ENCODE data around the gene ZNF829.

ZNF829 gene
- 7.6 to 11.3 (median 9.8) reads per million in 4 donors for total RNA-seq

- peak; percentile 84 to 95 (median 90) for DNase-seq
Observed at GRCh38 chr19:36915992-36916830, at the start of gene ZNF829, which contains the start of gene ZNF568. ZNF829 (minus strand) TSS chr19:36916291; CDS start chr19:36915167, 1,124 bp downstream. ZNF568 (plus strand) TSS chr19:36916332; CDS start chr19:36922771, 6,439 bp downstream.

DNA sequence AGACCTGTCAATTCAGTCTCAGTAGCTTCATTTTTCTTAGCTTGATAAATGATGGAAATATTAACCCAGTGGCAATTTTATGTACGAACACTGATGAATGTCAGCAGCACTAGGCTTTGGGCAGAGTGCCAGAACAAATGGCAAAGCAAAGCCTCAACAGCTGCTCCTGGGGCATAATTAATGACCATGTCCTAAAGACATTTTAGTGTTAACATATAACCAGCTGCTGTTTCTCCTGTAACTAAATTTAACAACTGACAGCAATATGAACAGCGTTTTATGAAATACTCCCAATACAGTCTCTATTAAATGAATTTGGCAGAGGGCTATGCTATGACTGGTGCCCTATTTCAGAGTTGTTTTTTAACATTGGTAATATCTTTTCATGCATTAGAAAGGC is 47.2 kb upstream of the ZNF829 start:
- DNase-seq, result no peak

DNA sequence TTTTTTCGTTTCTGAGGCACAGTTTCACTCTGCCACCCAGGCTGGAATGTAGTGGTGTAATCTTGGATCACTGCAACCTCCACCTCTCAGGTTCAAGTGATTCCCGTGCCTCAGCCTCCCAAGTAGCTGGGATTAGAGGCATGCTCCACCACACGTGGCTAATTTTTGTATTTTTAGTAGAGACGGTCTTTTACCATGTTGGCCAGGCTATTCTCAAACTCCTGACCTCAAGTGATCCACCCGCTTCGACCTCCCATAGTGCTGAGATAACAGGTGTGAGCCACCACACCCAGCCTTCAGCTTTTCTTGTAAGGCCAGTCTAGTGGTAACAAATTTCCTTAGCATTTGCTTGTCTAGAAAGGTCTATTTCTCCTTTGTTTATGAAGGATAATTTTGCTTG is 46.3 kb upstream of the ZNF829 start:
- no peak for DNase-seq

DNA sequence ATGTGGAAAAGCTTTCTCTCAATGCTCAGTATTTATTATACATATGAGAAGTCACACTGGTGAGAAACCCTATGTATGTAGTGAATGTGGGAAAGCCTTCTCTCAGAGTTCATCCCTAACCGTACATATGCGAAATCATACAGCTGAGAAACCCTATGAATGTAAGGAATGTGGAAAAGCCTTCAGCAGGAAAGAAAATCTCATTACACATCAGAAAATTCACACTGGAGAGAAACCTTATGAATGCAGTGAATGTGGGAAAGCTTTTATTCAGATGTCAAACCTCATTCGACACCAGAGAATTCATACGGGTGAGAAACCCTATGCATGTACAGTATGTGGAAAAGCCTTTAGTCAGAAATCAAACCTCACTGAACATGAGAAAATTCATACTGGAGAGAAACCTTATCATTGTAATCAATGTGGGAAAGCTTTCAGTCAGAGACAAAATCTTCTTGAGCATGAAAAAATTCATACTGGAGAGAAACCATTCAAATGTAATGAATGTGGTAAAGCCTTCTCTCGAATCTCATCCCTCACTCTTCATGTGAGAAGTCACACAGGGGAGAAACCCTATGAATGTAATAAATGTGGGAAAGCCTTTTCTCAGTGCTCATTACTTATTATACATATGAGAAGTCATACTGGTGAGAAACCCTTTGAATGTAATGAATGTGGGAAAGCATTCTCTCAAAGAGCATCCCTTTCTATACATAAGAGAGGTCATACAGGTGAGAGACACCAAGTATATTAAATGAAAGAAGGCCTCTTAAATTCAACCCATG is 34.4 kb upstream of the ZNF829 start:
- no peak for DNase-seq

- no peak for DNase-seq
Observed at GRCh38 chr19:36939153-36939552, 23.1 kb upstream of the ZNF829 start.

DNA sequence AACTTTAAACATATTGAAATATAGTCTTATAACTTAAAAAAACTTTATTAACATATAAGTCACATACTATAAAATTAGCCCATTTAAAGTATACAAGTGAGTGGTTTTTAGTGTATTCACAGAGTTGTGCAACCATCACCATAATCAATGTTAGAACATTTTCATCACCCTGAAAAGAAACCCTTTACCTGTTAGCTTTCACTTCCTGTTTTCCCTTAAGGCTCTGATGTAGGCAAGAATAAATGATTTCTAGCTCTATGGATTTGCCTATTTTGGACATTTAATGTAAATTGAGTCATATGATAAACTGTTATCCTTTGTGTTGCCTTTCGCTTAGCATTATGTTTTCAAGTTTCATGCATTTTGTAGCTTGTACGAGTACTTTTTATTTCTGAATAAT is 15.6 kb upstream of the ZNF829 start:
- DNase-seq, result no peak

GRCh38 chr19:36918090-36918489 is 2.0 kb upstream of the ZNF829 start:
- no peak for DNase-seq

DNA sequence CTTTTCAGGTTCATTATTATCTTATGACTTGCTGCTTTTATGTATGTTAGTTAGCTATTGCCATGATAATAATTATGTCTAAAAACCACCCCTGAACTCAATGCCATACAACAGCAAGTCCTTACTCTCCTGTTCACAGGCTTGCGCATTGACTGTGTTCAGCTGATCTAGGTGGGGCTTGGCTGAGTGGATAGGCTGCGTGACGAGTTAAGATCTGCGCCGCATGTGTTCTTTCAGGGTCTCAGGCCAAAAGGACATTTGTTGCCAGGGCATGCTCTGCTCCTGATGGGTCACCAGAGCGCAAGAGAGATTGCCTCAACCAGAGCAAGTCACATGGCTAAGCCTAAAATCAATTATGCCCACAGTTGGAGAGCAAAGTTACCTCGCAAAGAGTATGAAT is 900 bp upstream of the ZNF829 start:
- DNase-seq, result peak in 1 of 5 donors; percentile 5

GRCh38 chr19:36898422-36898821 is 17.7 kb downstream of the ZNF829 start:
- no peak for DNase-seq

- DNase-seq, result no peak
Observed at GRCh38 chr19:36894849-36895383, 21.2 kb downstream of the ZNF829 start.

DNA sequence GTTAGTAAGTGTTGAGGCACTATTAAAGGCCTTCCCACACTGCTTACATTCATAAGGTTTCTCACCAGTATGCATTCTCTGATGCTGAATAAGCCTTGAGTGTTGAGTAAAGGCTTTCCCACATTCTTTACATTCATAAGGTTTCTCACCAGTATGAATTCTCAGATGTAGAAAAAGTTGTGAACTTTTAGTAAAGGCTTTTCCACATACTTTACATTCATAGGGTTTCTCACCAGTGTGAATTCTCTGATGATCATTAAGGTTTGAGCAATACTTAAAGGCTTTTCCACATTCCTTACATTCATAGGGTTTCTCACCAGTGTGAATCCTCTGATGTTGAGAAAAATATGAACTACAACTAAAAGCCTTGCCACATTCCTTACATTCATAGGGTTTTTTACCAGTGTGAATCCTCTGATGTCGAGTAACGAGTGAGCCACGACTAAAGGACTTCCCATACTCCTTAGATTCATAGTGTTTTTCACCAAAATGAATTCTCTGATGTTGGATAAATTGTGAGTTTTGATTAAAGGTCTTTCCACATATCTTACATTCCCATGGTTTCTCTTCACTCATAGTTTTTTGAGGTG is 24.2 kb downstream of the ZNF829 start:
- no peak for DNase-seq

GRCh38 chr19:36876993-36877938 is 38.8 kb downstream of the ZNF829 start:
- DNase-seq, result no peak

DNA sequence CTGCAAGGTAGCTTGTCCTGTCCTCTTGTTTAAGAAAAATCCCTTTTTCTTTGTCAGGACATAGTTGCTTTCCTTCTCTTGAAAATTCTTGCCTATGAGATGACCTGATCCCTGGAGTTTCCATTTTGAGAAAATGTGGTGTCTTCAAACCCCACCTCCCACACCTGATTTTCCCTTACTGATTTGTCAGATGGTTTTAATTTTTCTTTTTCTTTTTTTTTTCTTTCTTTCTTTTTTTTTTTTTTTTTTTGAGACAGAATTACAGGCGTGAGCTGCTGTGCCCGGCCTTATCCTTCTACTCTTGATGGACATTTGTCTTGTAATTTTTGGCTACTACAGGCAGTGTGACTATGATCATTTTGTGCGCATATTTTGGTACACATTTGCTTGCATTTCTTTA is 64.2 kb downstream of the ZNF829 start:
- no peak for DNase-seq

- DNase-seq, result peak; percentile 65 to 92 (median 76)
Observed at GRCh38 chr19:36850559-36851442, 65.3 kb downstream of the ZNF829 start, which contains the start of gene ZNF345. ZNF345 (plus strand) TSS chr19:36850876; CDS start chr19:36876831, 25,955 bp downstream.

DNA sequence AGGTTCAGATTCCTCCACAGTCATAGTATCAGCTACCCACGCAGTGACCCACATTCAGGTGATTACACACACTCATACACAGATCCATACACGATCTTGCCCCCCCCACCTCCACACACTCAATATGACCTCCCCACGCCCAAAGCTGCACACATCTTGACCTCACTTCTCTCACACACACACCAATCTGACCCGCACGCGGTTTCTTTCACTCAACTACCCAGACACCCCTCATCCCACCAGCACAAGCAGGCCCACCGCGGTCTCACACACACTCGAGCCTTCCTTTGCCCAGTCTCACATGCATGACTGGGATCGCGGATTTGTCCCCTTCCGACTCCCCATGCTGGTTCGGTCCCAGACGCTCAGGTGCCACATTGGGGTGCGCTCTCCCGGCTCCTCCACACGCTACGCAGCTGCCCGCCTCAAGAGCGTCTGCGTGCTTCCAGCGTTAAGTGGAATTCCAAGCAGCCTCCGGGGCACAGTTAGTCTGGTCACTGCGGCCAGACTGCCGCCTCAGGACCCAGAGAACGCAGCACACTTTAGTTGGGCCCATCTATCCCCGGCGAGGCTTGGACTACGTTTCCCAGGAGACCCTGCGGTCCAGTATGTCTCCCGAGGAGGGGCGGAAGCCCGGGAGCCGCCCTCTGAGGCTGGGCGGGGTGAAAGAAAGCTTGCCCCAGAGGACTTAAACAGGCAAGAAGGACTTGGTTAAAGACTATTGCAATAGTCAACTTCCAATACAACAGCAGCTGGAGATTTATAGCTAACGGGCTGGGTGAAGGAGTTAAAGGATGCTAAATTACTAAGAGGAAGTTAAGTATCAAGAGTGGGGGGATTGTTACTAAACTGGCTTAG is 66.2 kb downstream of the ZNF829 start:
- DNase-seq, result peak; percentile 71 to 89 (median 83)

- DNase-seq, result no peak
Observed at GRCh38 chr19:36847968-36848367, 68.1 kb downstream of the ZNF829 start.

DNA sequence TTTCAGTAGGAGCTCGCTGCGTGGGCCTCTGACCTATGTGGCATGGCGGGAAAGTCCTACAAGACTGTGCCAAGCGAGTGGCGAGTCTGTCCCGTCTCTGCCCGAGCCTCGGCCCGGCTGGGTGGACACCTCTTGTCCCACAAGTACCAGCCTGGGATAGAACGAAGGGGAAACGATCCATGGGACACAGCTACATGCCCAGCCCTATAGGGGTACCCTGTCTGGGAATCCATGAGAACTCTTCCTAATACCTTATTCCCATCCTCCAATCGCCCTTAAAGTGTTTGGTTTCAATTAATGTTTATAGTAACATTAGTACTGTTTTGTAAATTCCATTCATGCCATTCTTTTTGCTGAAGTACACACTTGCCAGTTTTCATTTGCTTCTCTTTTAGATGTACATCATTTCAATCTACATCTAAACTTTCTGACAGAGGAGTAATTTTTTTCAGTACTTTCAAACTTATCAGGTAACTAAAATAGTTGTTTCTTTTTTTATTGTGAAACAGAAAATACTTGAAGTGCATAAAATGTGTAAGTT is 77.2 kb downstream of the ZNF829 start:
- DNase-seq, result no peak

All from T-helper 1 cell (primary cell).